IMR-90 (cell line): ENCODE results near the gene KLHL6. TPM values are rescaled to one million over a fixed set of nuclear protein-coding genes. Genes with fewer than 3 reads are reported as not detected.

Source experiments
- ATAC-seq: fragments of 200-7000 bp; cut with Tn5 transposase; 2 replicates; pipeline ENCODE4 v1.9.1; 2020; ENCODE audit warnings: low read depth, mild to moderate bottlenecking, moderate library complexity
- BruUV-seq: library from RNA; stranded (reverse); fragments of 400-500 nt; replicated peaks from 2 replicates; lab custom pipeline; 2021; lab: Mats Ljungman, UMichigan
- CTCF ChIA-PET: fragments of 300-600 bp; formaldehyde crosslinking; extraction: SDS; loops from one replicate; lab custom pipeline; 2021; ENCODE audit warnings: antibody characterized with exemption; lab: Yijun Ruan, JAX
- POLR2A ChIA-PET: fragments of 300-600 bp; sonication (Branson Sonifier 250); formaldehyde crosslinking; loops from one replicate; lab custom pipeline; 2022; ENCODE audit warnings: antibody characterized with exemption; ENCODE audit not compliant: unreplicated experiment; lab: Charles Lee
- DNase-seq: peaks from one replicate; pipeline ENCODE4 v3.0.0; 2013
- H2AFZ ChIP-seq: replicated peaks from 2 replicates; pipeline ENCODE3; 2013; ENCODE audit warnings: low read length, mild to moderate bottlenecking; ENCODE audit not compliant: poor library complexity
- H2AK5ac ChIP-seq: 2 replicates; pipeline ENCODE4 v1.6.1; 2013; ENCODE audit warnings: low read depth, low read length, inconsistent platforms
- H2AK9ac ChIP-seq: replicated peaks from 2 replicates; pipeline ENCODE3; 2013; ENCODE audit warnings: mild to moderate bottlenecking, low read depth, low read length, moderate library complexity; ENCODE audit not compliant: poor library complexity
- H2BK120ac ChIP-seq: 2 replicates; pipeline ENCODE4 v1.6.1; 2013; ENCODE audit warnings: low read depth, low read length, inconsistent platforms
- H2BK15ac ChIP-seq: 3 replicates; pipeline ENCODE4 v1.6.1; 2013; ENCODE audit warnings: low read depth, low read length, inconsistent platforms
- H2BK20ac ChIP-seq: 2 replicates; pipeline ENCODE4 v1.6.1; 2013; ENCODE audit warnings: low read depth, mild to moderate bottlenecking, inconsistent platforms, low read length, moderate library complexity
- H2BK5ac ChIP-seq: 2 replicates; pipeline ENCODE4 v1.6.1; 2013; ENCODE audit warnings: mild to moderate bottlenecking, low read depth, low read length, inconsistent platforms; ENCODE audit not compliant: poor library complexity, severe bottlenecking
- H3K14ac ChIP-seq: replicated peaks from 2 replicates; pipeline ENCODE4 v1.6.1; 2013; ENCODE audit warnings: low read depth, low read length, inconsistent platforms
- H3K18ac ChIP-seq: 2 replicates; pipeline ENCODE4 v1.6.1; 2013; ENCODE audit warnings: low read depth, low read length, control low read depth
- H3K23ac ChIP-seq: 2 replicates; pipeline ENCODE4 v1.6.1; 2013; ENCODE audit warnings: low read depth, low read length, inconsistent platforms
- H3K27ac ChIP-seq: 2 replicates; pipeline ENCODE4 v1.5.1; 2013; ENCODE audit warnings: mild to moderate bottlenecking, control low read depth, low read length; ENCODE audit not compliant: insufficient read depth
- H3K27me3 ChIP-seq: 2 replicates; pipeline ENCODE4 v1.6.1; 2013; ENCODE audit warnings: low read length; ENCODE audit not compliant: control insufficient read depth, insufficient read depth
- H3K36me3 ChIP-seq: 2 replicates; pipeline ENCODE4 v1.6.1; 2013; ENCODE audit warnings: low read length, mixed read lengths; ENCODE audit not compliant: control insufficient read depth, insufficient read depth
- H3K4ac ChIP-seq: 2 replicates; pipeline ENCODE4 v1.6.1; 2013; ENCODE audit warnings: low read depth, low read length, inconsistent platforms
- H3K4me1 ChIP-seq: 2 replicates; pipeline ENCODE4 v1.6.1; 2013; ENCODE audit warnings: low read length, mixed read lengths; ENCODE audit not compliant: control insufficient read depth, insufficient read depth
- H3K4me2 ChIP-seq: 2 replicates; pipeline ENCODE4 v1.6.1; 2013; ENCODE audit warnings: low read depth, mild to moderate bottlenecking, control low read depth, low read length, moderate library complexity
- H3K4me3 ChIP-seq: 2 replicates; pipeline ENCODE4 v1.5.1; 2013; ENCODE audit warnings: low read depth, mild to moderate bottlenecking, control low read depth, low read length, moderate library complexity; ENCODE audit not compliant: insufficient read depth
- H3K56ac ChIP-seq: 2 replicates; pipeline ENCODE4 v1.6.1; 2013; ENCODE audit warnings: low read length, inconsistent platforms; ENCODE audit not compliant: insufficient read depth; ENCODE audit errors: extremely low read depth
- H3K79me1 ChIP-seq, 2 experiments: 2 replicates each; pipeline ENCODE4 v1.6.1; 2013; ENCODE audit warnings: low read length in 2 of 2, inconsistent platforms in 1 of 2, low read depth in 1 of 2
- H3K9ac ChIP-seq: 2 replicates; pipeline ENCODE4 v1.6.1; 2013; ENCODE audit warnings: low read depth, low read length, control low read depth
- H3K9me1 ChIP-seq: 2 replicates; pipeline ENCODE4 v1.6.1; 2013; ENCODE audit warnings: low read length, inconsistent platforms; ENCODE audit not compliant: insufficient read depth
- H3K9me3 ChIP-seq: 2 replicates; pipeline ENCODE4 v1.6.1; 2013; ENCODE audit warnings: low read length; ENCODE audit not compliant: control insufficient read depth, insufficient read depth
- H4K20me1 ChIP-seq: 2 replicates; pipeline ENCODE4 v1.6.1; 2013; ENCODE audit warnings: low read length, inconsistent platforms; ENCODE audit not compliant: insufficient read depth
- H4K5ac ChIP-seq: 2 replicates; pipeline ENCODE4 v1.6.1; 2013; ENCODE audit warnings: mild to moderate bottlenecking, low read depth, low read length, control low read depth
- H4K8ac ChIP-seq, 2 experiments: 2 replicates each; pipeline ENCODE4 v1.6.1; 2013; ENCODE audit warnings: low read depth in 2 of 2, low read length in 2 of 2, control low read depth in 1 of 2, inconsistent platforms in 1 of 2
- H4K91ac ChIP-seq: 2 replicates; pipeline ENCODE4 v1.6.1; 2013; ENCODE audit warnings: low read depth, low read length, inconsistent platforms; ENCODE audit not compliant: insufficient read depth
- CTCF ChIP-seq: conservative IDR thresholded peaks from 2 replicates; pipeline ENCODE4 v1.5.1; 2012; ENCODE audit warnings: mild to moderate bottlenecking, low read depth, low read length, improper control_type of control experiment
- MAZ ChIP-seq: IDR thresholded peaks from 2 replicates; pipeline ENCODE4 v1.6.1; 2012; ENCODE audit warnings: low read depth, mild to moderate bottlenecking, low read length, improper control_type of control experiment, moderate library complexity, borderline replicate concordance
- MXI1 ChIP-seq: IDR thresholded peaks from 2 replicates; pipeline ENCODE4 v1.6.1; 2012; ENCODE audit warnings: low read depth, mild to moderate bottlenecking, low read length, moderate library complexity, borderline replicate concordance
- SMC3 ChIP-seq: fragments of 150-350 bp; IDR thresholded peaks from 2 replicates; pipeline ENCODE4 v1.6.1; 2016; ENCODE audit warnings: low read depth, mild to moderate bottlenecking, antibody characterized with exemption, low read length, moderate library complexity
- USF2 ChIP-seq: fragments of 150-350 bp; IDR thresholded peaks from 2 replicates; pipeline ENCODE4 v1.6.1; 2017; ENCODE audit warnings: mild to moderate bottlenecking, antibody characterized with exemption, low read length, low read depth
- WGBS, 2 experiments: methylation state at CpG; one replicate each; pipeline versions ENCODE4 v1.1.5 to v1.1.7; 2013; ENCODE audit warnings: missing lambda C conversion rate in 2 of 2; ENCODE audit not compliant: insufficient read length in 1 of 2; ENCODE audit errors: extremely low coverage in 2 of 2; 5-methylcytosine and 5-hydroxymethylcytosine counted together
- dilution Hi-C: fragments of 300-500 bp; cut with HindIII; formaldehyde crosslinking; loops from one replicate; pipeline ENCODE4 v1.14.3; 2018; ENCODE audit warnings: low sequenced_read_pairs; ENCODE audit not compliant: unreplicated experiment
- in situ Hi-C: fragments of 300-500 bp; cut with MboI; formaldehyde crosslinking; loops from 3 replicates; pipeline ENCODE4 v1.14.3; 2019; ENCODE audit warnings: low sequenced_read_pairs, inconsistent platforms, mixed read lengths
- intact Hi-C: fragments of 100-400 bp; cut with micrococcal nuclease; formaldehyde crosslinking; loops from 2 replicates; pipeline ENCODE4 v1.10.0; 2022
- polyA plus RNA-seq, 3 experiments: library from polyadenylated mRNA; depleted of rRNA; stranded (reverse); fragments of >200 nt; gene quantifications; 2 replicates each; pipeline ENCODE4 v1.2.3, GENCODE V29; 2012; ENCODE audit warnings: low replicate concordance in 1 of 3
- total RNA-seq: library from RNA; depleted of rRNA; stranded (reverse); fragments of >200 nt; gene quantifications from 2 replicates; pipeline ENCODE4 v1.2.3, GENCODE V29; 2012

The KLHL6 gene
- total and polyA plus RNA-seq, 2 of the 4 experiments (the other 2 are of a cell fraction) = not detected

- Histone ChIP-seq H3K14ac (no peak overlapping the region), H2BK120ac (no peak overlapping the region), H3K4ac (no peak overlapping the region), H3K4me1 (no peaks in the 10 kb centered on the region), H3K4me2 (no peak overlapping the region), H2BK15ac (no peak overlapping the region), H3K18ac (no peak overlapping the region), H3K27me3 (peaks cover 6% of the 10 kb centered on the region), H3K4me3 (no peak overlapping the region), H2BK20ac (no peak overlapping the region), H2AK9ac (no peak overlapping the region), H2BK5ac (no peak overlapping the region), H3K79me1 (no peaks in the 10 kb centered on the region), H3K36me3 (no peaks in the 10 kb centered on the region), H4K8ac (no peak overlapping the region), H3K9me1 (no peaks in the 10 kb centered on the region), H3K23ac (no peak overlapping the region), H2AK5ac (no peak overlapping the region), H2AFZ (no peak overlapping the region), H3K9ac (no peak overlapping the region), H4K20me1 (no peaks in the 10 kb centered on the region), H3K9me3 (no peaks in the 10 kb centered on the region; the same call in 1 of the 2 replicates), H4K91ac (no peak overlapping the region), H4K5ac (no peak overlapping the region), H3K56ac (no peak overlapping the region), H3K27ac (no peak overlapping the region)
- ATAC-seq (no peak), DNase-seq (no peak)
- TF ChIP-seq CTCF (no peak), SMC3 (no peak), MXI1 (no peak), USF2 (no peak), MAZ (no peak)
- intact Hi-C loops = no loop called here
- BruUV-seq = no TSS peak
- dilution Hi-C loops = no loop called here
- in situ Hi-C loops = no loop called here
- no CpG with 5 or more reads among the region's 1 CpG for WGBS, 2 experiments
- ChIA-PET CTCF (no interaction called here), POLR2A (no interaction called here)
Measured at GRCh38 chr3:183597959-183598358, 42.5 kb upstream of the KLHL6 start.
